Fibroblast of pulmonary artery (primary cell): ENCODE data around the gene UTP20.

Source experiments
- DNase-seq: peaks from one replicate; pipeline ENCODE4 v3.0.0-alpha.2; 2010; ENCODE audit warnings: low read depth
- H3K4me3 ChIP-seq: replicated peaks from 2 replicates; pipeline ENCODE4 v1.5.1; 2011; ENCODE audit warnings: low read depth, mild to moderate bottlenecking, control low read depth, low read length, moderate library complexity
- CTCF ChIP-seq: IDR thresholded peaks from 2 replicates; pipeline ENCODE4 v1.5.1; 2011; ENCODE audit warnings: mild to moderate bottlenecking, control low read depth, low read length, inconsistent platforms; ENCODE audit errors: missing control alignments

UTP20 gene

DNA sequence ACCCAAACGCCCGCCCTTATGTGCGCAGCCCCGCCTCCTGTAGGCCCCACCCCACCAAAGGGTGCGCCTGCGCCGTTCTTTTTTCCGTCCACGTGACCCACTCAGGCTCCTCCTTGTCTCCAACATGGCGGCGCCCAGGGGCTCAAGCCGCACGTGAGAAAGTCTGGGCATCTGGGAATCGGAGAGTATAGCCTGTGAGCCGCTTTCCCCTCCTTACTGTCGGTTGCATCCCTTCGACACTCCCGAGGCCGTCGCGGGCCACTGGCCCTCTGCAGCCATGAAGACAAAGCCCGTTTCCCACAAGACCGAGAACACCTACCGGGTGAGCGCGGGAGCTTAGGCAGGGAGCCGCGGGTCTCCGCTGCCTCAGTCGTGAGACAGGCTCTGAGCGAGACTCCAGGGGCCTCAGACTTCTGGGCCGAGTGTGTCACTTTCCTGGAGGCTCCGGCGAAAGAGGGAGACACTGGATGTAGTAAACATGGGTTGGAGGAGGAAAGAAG lies at the start of gene UTP20:
Gene UTP20 (plus strand): TSS at position 100 of the 500 bp plus-strand sequence. CDS start 178 bp downstream, at position 278.
- H3K4me3 ChIP-seq, result peak within 1 kb of the TSS; percentile 98
- DNase-seq, result peak; percentile 90
- TF ChIP-seq CTCF, result no peak

DNA sequence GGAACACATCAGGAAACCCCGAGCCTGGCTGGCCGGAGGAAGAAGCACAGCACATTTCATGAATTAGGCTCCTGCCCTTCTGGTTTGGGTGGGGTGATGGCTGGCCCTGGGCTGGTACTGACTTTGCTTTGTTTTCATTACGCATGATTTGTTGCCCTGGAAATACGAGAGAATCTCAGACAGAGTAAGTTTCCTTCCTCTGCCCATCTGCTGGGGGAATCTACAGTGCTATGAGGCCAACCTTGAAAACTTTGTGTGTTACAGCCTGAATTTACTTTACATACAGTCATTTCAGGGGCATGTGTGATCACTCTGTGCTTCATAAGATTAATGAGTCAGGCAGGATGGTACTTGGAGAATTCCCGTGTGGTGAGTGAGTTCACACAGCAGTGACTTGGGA lies 49.4 kb upstream of the UTP20 start:
- TF ChIP-seq CTCF, result no peak
- DNase-seq, result peak; percentile 16
- no peak overlapping the region for H3K4me3 ChIP-seq

DNA sequence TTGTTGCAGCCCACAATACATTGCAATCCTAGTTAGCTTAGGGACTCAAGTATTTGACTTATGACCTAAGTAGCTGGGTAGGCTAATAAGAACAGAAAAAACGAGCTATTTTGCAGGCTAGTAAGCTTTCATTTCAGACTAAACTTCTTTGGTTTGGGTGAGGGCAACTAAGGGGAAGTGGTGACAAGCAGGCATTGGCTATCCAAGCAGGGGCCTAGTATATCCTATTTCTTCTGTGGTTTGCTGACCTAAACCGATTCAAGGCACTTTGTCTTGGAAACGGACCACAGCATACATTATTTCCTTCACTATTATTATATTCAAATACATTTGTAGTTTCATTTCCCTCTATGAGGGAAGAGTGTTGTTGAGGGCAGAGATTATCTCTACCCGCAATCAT lies 48.3 kb upstream of the UTP20 start:
- no peak for TF ChIP-seq CTCF
- no peak overlapping the region for H3K4me3 ChIP-seq
- no peak for DNase-seq

DNA sequence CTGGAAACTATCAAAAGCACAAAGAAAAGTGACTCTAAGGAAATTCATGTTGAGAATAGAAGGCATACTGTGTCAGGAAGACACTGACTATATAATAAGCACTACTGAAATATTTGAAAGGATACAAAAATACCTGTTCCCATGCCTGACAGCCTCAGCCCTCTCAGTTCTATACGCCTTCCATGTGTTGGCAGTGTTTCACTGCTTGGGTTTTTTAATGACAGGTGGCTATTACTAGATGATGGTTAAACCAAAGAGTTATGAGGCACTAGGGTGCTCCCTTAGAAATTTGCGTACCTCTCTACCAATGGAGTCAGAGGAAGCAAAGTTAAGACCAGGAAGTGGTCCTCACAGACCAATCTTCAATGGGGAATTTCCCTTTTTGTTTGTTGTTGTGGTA lies 44.2 kb upstream of the UTP20 start:
- no peak overlapping the region for H3K4me3 ChIP-seq
- TF ChIP-seq CTCF, result no peak
- no peak for DNase-seq

DNA sequence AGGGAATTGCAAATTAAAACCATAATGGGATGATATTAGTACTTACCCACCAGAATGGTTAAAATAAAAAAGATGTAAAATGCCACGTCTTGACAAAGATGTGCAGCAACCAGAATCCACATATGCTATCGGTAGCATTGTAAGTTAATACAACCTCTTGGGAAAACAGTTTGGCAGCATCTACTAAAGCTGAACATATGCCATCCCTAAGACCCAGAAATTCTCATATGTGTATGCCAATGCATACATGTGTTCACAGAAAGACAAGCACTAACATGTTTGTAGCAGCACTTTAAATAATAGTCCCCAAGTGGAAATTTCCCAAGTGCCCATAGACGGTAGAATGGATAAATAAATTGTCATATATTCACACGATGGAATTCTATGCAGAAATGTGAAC lies 41.6 kb upstream of the UTP20 start:
- H3K4me3 ChIP-seq, result no peak overlapping the region
- TF ChIP-seq CTCF, result no peak
- no peak for DNase-seq

- no peak overlapping the region for H3K4me3 ChIP-seq
- no peak for TF ChIP-seq CTCF
- no peak for DNase-seq
These were observed 41.0 kb upstream of the UTP20 start for GRCh38 chr12:101238800-101239329.

GRCh38 chr12:101243074-101243473 lies 36.8 kb upstream of the UTP20 start:
- TF ChIP-seq CTCF, result no peak
- no peak for DNase-seq
- H3K4me3 ChIP-seq, result no peak overlapping the region
